Anterior cingulate cortex (tissue), 58 donors: ENCODE results near the gene PCAT7.
A peak's percentile ranks its signal among the peaks of the same experiment; 100 is the strongest.

ENCODE experiments used
- DNase-seq, 58 donors: peaks; one replicate each; lab custom pipeline; 2025; lab: John Stamatoyannopoulos, UW

The PCAT7 gene

DNA sequence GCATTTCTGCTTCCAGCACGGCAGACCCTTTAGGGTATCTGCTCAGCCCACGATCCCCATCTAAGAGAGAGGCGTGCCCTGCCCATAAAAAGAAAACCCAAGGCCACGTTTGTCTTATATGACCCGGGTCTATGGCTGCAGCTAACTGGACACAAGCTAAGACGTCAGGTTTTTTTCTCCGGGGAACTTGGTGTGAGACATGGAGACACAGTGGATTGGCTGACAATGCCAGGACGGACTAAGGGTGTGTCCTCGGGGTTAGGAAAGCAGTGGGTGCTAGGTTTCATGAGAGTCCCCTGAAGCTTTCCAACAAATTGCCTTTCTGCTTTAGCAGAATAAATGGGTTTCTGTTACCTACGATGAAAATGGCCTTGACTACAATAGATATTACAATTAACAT lies 45.8 kb downstream of the PCAT7 start:
- no peak for DNase-seq

DNA sequence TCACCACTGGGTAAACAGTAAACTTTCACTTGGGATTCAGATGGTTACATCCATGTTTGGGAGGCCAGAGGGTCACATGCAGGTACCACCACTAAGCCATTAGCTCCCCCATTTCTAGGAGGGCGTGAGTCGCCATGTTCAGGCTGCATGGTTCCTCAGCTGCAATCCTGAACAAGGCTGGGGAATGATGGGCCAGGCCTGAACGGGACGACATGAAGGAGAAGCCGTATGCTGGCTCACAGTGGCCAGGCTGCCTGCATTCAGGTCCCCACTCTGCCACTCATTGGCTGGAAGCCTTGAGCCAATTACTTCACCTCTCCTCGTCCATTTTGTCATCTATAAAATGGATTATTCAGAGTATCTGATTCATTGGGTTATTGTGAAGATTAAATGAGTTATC lies 47.8 kb downstream of the PCAT7 start:
- DNase-seq = no peak

DNA sequence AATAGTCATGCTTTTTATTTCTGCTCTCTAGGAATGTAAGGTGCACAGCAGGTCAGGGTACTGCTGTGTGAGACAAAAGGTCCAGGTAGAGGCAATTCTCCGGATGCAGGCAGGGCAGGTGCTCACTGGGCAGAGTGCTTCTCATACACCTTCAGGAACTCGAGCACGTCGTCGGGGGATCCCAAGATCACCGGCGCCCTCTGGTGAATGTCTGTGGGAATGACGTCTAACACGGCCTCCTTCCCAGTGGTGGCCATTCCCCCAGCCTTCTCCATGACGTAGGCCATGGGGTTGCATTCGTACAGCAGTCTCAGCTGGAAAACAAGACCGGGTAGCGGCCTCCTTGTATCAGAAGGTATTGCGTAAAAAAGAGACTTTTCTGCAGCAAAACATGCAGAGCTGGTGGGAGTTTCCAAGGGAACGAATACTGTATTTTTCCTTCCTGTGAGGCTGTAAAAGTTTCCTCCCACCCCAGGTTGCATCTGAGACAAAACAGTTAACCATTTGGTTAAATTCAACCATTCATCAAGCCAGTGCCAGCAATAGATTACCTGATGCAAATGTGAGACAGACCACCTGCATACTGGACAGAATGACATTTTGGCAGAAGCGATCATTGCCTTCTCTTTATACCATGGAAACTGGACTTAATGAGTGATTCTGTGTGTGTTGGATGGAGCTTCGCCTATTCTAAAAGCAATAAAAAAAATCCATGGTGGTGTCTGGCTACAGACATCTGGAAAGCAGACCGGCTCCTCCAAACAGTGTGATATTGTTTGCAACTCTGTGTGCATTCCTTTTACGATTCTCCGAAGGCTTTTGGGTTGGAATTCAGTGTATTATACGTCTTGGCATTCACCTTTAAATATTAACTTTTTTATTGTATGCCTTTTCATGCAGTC lies 48.6 kb downstream of the PCAT7 start:
- DNase-seq = peak in 51 of 58 donors; percentile 2 to 73 (median 23)

DNA sequence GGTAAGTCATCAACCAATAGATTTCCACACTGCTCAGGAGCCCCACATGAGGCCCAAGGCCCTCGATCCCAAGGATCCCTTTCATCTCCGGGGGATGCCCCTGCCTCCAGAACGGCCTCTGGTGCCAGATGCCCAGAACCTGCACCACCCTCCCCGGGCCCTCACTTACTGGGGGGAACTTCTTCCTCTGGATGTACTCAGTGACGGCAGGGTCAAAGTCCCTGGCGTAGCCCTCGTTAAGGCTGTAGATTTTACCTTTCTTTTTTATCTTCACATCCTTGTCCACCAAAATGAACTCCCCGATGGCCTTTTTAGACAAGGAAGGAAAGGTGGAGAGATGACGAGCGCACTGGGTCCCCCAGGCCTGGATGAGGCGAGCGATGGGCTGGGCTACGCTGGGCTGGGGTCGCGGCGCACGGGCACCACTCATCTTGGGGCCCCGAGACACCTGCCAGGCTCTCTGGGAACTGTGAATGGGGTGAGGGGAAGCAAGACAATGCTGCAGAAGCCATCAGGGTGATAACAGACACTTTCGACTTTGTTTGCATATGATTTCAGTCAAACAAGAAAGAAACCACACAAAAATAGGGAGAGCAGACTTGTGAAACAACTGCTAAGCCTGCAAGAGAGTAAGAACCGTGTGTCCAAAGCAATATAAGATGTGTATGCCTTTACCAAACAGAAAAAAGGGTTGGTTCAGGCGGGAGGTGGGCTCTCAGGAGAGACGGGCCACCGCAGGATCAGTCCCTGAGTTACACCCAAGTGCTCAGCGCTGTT lies 52.0 kb downstream of the PCAT7 start:
- no peak for DNase-seq

DNA sequence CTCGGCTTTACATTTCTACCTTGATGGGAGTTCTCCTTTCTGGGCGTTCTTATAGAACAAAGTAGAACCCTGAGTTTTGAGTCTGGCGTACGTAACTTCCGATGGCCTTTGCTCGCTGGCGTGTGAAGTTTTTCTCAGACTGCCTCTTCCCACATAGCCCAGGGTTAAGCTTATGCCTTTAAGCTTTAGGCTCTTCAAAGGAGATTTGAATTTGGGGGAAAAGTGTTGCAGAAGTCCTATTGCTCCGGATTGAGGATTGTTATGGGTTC lies 52.5 kb downstream of the PCAT7 start:
- no peak for DNase-seq

DNA sequence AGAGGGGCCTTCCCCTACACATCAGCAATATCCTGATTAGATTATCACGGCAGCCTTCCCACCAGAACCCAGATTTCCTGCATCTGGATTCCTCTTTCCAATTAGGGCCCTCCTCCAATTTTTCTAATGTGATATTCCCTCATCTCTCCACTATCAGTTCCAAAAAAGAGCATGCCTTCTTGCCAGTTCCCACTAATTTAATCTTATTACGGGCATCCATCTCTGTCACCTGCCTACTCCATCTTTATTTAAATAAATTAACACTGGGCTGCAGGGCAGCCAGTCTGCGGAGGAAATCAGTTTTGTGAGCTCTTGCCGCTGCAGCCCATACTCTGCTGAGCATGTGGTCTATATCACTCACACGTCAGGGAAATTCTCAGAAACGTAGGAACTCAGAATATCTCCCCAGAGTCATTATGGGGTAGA lies 55.3 kb downstream of the PCAT7 start:
- DNase-seq = no peak

DNA sequence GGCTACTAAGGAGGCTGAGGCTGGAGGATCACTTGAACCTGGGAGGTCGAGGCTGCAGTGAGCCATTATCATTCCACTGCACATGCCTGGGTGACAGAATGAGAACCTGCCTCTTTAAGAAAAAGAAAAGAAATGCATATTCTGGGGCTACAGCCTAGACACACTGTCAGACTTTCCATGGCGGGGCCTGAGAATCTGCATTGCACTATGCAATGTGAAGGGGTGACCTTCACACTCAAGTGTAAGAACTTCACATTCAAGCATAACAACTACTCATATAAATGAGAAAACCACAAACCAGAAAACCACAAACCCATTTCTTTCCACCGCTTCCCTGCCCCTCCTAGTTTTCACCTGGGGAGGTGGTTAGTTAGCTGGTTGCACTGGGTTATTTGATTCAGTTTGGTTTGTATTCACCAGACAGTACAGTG lies 56.8 kb downstream of the PCAT7 start:
- no peak for DNase-seq

DNA sequence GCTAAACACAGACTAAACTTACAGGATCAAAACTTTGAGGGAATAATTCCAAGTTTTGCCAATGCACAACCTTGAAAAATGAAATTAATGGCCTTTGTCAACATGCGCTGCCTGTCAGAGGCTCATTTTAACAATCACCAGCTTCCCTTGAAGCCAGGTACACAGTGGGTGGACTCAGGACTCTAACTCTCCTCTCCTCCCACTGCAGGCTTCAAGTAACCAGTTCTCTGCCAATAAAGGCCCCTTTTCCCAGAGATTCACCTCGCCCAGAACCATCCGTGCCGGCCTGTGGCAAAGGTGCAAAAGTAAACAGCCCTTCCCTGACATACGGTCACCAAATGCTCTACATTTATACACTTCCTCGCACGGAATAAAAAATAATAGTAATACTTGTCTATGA lies 57.2 kb downstream of the PCAT7 start:
- DNase-seq = no peak

DNA sequence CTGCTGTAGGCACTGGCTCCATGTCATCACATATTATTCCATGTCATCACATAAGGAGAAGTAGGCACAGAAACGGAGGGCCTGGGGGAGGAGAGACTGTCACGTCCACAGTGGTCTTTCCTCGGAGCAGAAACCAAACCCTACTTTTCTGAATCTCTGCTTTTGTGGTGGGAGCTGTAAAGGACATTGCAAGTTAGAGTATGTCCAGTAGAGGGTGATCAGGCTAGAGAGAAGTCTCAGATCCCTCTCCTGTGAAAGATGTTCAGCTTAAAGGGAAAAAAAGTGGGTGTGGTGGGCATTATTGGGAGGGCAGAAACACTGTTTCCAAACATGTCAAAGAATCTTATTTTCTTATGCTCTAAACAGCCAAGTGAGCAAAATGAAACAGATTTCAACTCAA lies 58.1 kb downstream of the PCAT7 start:
- no peak for DNase-seq

DNA sequence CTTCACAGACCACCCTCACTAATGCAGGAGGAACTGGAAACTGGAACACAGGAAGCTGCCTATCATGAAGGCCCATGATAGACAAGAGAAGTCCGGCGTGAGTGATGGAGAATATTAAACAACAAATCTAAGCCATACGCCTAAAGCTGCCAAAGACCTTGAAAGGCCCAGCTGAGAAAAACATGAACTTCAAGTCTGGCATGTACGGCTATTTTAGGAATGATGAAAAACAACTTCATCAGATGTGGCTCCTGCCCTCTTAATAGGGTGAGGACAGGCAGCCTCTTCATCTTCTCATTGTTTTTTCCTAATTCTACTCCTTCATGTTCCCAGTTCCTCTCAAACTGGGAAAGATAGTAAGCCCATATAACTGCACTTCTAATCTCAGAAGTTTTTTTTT lies 64.1 kb downstream of the PCAT7 start:
- DNase-seq = no peak
